Stimulated activated naive CD8-positive, alpha-beta T cell treated with anti-CD3 and anti-CD28 coated beads, Interleukin-15, Interleukin-2, amounts not matched to agents 100 ng/mL and 50 ng/mL, for 24 hours (primary cell): Measurements from ENCODE around the gene ZNF543.
"Not testable (repeated sequence)": the region's sequence is repeated elsewhere in the genome, so short reads cannot be mapped to it uniquely, and the experiment has no call there.

Experiments
- H3K27ac Mint-ChIP-seq: one replicate; pipeline ENCODE4 v1.8.0; 2021; ENCODE audit warnings: mild to moderate bottlenecking, mixed read lengths
- H3K27me3 Mint-ChIP-seq: one replicate; pipeline ENCODE4 v1.8.0; 2021; ENCODE audit warnings: mixed read lengths
- H3K36me3 Mint-ChIP-seq: one replicate; pipeline ENCODE4 v1.8.0; 2021; ENCODE audit warnings: low read depth, mixed read lengths
- H3K4me1 Mint-ChIP-seq: one replicate; pipeline ENCODE4 v1.8.0; 2021; ENCODE audit warnings: low read depth, mixed read lengths
- H3K4me3 Mint-ChIP-seq: one replicate; pipeline ENCODE4 v1.8.0; 2021; ENCODE audit warnings: mild to moderate bottlenecking, mixed read lengths
- H3K9me3 Mint-ChIP-seq: one replicate; pipeline ENCODE4 v1.8.0; 2021; ENCODE audit warnings: mixed read lengths

The ZNF543 gene

DNA sequence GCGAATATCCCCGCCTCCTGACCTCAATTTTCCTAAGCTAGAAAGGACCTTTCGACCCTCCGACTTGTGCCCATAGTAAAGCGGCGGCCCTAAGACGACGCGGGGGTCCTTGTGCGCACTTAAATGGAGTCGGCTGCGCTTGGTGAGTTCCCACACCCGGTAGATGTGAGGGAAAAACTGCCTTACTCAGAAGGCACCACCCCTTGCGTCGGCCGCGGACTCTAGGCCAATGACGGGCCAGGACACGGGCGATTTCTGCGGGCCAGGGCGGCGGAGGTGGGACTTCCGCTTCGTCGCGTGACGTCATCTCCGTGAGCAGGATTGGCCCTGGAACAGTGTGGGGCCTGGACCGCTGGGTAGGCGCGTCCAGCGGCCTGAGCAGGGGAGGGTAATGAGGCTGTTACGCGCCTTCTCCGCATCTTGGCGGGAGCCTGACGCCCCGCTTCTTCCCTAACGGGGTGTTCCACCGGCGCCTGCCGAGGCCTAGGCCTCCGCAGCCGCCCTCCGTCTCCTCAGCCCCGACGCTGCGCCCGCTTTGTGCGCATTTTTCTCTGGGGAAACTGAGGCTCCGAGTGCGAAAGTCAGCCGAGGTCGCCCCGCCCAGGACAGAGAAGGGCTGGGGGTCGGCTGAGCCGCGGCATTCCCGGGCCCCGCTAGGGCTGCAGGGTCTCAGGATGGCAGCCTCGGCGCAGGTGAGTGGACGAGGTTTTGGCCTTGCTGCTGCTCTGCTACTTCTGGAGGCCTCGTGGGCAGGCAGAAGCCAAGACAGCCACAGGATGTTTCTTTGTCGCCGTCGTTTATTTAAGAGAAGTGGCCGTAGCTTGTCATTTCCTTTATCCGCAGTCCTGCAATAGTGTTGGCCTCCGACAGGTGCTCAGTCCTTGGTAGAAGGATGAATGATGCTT, at the start of gene ZNF543:
ZNF543 (plus strand) TSS at position 293 of the 905 bp plus-strand sequence; CDS start at position 675, 382 bp downstream.
- Mint-ChIP-seq H3K27ac (peak within 1 kb of the TSS; percentile 83), H3K4me1 (peaks cover 25% of the 10 kb centered on the region), H3K36me3 (peaks cover 39% of the 10 kb centered on the region), H3K9me3 (peaks cover 25% of the 10 kb centered on the region), H3K27me3 (peaks cover 28% of the 10 kb centered on the region), H3K4me3 (peak within 1 kb of the TSS; percentile 90)

DNA sequence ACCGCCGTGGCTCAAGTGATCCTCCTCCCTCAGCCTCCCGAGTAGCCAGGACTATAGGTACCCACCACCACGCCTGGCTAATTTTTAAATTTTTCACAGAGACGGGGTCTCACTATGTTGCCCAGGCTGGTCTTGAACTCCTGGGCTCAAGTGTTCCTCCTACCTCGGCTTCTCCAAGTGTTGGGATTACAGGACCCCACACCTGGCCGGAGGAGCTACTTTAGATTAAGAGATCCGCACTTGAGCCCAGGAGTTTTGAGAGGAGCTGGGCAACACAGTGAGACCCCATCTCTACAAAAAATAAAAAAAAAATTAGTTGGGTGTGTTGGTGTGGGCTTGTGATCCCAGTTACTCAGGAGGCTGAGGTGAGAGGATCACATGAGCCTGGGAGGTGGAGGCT, 49.0 kb upstream of the ZNF543 start:
- Mint-ChIP-seq H3K27ac (no peak overlapping the region), H3K4me3 (no peak overlapping the region), H3K36me3 (peaks cover 63% of the 10 kb centered on the region), H3K4me1 (peaks cover 39% of the 10 kb centered on the region), H3K27me3 (no peaks in the 10 kb centered on the region), H3K9me3 (no peaks in the 10 kb centered on the region)

DNA sequence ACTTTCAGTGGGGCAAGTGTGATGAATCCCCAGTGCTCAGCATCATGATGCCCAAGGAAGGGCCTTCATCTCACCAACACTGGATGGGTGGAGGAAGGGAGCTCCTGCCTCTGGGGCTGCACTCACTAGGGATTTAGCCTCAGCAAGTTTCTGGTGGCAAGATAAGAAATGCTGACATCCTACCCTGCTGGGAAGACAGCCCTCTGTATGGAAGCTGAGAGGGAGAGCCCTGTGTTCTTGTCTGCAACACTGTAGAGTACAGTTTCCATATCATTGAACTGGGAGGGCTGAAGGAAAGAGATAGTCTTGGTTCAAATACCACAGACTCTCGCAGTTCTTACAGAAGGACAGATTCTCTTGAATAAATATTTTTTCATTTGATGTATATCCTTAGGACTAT, 47.3 kb upstream of the ZNF543 start:
- Mint-ChIP-seq H3K9me3 (no peaks in the 10 kb centered on the region), H3K4me1 (peaks cover 39% of the 10 kb centered on the region), H3K36me3 (peaks cover 63% of the 10 kb centered on the region), H3K27me3 (no peaks in the 10 kb centered on the region), H3K27ac (peak overlapping the region; percentile 1), H3K4me3 (no peak overlapping the region)

DNA sequence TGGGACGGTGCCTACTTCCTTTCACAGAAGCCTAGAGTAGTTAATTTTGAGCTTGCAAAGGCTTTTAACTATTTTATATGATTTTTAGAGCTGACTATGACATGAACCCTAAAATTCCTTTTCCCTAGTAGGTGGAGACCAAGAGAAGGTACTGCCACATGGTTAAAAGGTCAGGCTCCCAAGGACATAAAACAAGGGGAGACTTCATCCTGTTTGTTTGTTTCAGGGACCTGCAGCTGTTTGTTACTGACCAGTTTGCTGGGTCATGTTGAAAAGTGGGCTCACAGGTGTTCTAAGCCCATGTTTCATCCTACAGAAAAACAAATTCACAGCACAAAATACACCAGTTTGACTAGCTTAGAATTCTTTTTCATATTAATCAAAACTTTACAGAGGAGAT, 43.8 kb upstream of the ZNF543 start:
- H3K4me3 Mint-ChIP-seq, result no peak overlapping the region
- H3K36me3 Mint-ChIP-seq, result peaks cover 55% of the 10 kb centered on the region
- no peak overlapping the region for H3K27ac Mint-ChIP-seq
- no peaks in the 10 kb centered on the region for H3K9me3 Mint-ChIP-seq
- H3K27me3 Mint-ChIP-seq, result no peaks in the 10 kb centered on the region
- peaks cover 29% of the 10 kb centered on the region for H3K4me1 Mint-ChIP-seq

DNA sequence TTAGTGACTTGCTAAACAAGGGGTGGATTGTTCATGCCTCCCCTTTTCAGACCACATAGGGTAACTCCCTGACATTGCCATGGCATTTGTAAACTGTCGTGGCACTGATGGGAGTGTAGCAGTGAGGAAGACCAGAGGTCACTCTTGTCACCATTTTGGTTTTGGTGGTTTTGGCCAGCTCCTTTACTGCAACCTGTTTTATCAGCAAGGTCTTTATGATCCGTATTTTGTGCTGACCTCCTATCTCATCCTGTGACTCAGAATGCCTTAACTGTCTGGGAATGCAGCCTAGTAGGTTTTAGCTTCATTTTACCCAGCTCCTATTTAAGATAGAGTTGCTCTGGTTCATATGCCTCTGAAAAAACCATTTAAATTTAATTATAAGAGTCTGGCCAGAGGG, 41.8 kb upstream of the ZNF543 start:
- not testable (repeated sequence) for H3K9me3 Mint-ChIP-seq, H3K27ac Mint-ChIP-seq, H3K27me3 Mint-ChIP-seq, H3K4me3 Mint-ChIP-seq
- Mint-ChIP-seq H3K4me1 (peaks cover 40% of the 10 kb centered on the region), H3K36me3 (peaks cover 57% of the 10 kb centered on the region)

DNA sequence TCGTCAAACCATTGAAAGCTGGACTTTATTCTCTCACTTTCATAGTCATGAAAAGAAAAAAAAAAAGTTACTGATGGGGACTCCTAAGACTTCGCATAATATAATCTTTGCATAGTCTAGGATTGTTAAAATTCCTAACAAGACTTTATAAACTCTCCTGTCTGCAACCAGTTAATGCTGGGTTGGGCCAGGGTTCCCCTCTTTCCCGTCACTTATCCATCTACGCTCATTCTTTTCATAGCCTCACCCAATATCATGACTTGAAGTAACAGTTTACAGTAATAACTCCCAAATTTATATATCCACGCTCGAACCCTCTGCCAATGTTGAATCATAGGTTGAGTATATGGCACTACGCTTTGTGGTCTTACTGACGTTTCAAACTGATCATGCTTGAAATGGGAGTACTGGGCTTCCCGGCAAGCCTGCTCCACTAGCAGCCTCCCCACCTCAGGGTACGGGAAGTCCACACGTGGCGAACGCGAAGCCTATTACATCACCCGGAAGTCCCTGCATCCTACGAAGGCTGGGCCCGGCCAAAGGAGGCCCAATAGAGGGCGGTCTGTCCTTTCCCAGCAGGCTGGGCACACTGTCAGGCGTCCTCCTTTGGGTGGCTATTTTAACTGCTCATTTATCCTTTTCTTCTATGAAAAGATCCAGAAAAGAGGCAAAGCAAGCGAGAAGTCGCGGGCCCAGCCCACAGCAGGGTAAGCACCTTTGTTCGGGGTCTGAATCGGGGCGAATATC, 40.7 kb upstream of the ZNF543 start:
- H3K4me1 Mint-ChIP-seq, result peaks cover 38% of the 10 kb centered on the region

DNA sequence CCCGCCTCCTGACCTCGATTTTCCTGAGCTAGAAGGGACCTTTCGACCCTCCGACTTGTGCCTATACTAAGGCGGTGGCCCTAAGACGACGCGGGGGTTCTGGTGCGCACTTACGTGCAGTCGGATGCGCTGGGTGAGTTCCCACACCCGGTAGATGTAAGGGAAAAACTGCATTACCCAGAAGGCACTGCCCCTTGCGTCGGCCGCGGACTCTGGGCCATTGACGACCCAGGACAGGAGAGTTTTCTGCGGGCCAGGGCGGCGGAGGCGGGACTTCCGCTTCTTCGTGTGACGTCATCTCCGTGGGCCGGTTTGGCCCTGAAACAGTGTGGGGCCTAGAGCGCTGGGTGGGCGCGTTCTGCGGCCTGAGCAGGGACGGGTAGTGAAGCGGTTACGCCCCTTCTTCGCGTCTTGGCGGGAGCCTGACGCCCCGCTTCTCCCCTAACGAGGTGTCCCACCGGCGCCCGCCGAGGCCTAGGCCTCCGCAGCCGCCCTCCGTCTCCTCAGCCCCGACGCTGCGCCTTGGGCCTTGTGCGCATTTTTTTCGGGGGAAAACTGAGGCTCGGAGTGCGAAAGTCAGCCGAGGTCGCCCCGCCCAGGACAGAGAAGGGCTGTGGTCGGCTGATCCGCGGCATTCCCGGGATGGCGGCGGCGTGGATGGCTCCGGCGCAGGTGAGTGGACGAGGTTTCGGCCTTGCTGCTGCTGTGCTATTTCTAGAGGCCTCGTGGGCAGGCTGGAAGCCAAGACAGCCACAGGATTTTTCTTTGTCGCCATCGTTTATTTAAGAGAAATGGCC, 39.9 kb upstream of the ZNF543 start, which contains the start of gene ZNF460:
ZNF460 (plus strand) TSS at position 321 of the 797 bp plus-strand sequence; CDS start at position 643, 322 bp downstream.
- H3K27me3 Mint-ChIP-seq, result no peaks in the 10 kb centered on the region
- H3K4me1 Mint-ChIP-seq, result peaks cover 42% of the 10 kb centered on the region
- no peaks in the 10 kb centered on the region for H3K9me3 Mint-ChIP-seq
- no peak within 1 kb of the TSS for H3K4me3 Mint-ChIP-seq
- peaks cover 62% of the 10 kb centered on the region for H3K36me3 Mint-ChIP-seq
- H3K27ac Mint-ChIP-seq, result no peak within 1 kb of the TSS

More for the DNA sequence above, 40.7 kb upstream of the ZNF543 start:
- peaks cover 61% of the 10 kb centered on the region for H3K36me3 Mint-ChIP-seq
- H3K9me3 Mint-ChIP-seq, result no peaks in the 10 kb centered on the region
- no peak overlapping the region for H3K4me3 Mint-ChIP-seq
- no peak overlapping the region for H3K27ac Mint-ChIP-seq
- no peaks in the 10 kb centered on the region for H3K27me3 Mint-ChIP-seq

DNA sequence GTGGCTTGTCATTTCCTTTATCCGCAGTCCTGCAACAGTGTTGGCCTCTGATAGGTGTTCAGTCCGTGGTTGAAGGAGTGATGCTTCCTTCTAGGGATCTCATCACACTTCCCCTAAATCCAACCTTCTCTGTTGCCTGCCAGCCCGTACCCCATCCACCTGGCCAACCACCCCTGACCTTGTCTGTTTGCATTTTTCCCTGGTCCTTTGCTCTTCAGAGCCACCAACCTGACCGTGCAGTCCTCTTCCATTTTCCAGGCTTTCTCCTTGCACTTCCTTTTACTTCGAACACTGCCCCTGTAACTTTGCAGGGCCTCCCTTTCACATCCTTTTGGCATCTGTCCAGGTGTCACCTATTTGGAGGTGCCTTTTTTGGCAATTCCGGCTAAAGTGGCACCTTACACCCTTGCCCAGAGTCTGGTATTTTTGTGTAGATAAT, 39.3 kb upstream of the ZNF543 start:
- Mint-ChIP-seq H3K27me3 (no peaks in the 10 kb centered on the region), H3K36me3 (peaks cover 63% of the 10 kb centered on the region), H3K4me1 (peaks cover 46% of the 10 kb centered on the region), H3K27ac (no peak overlapping the region), H3K9me3 (no peaks in the 10 kb centered on the region), H3K4me3 (no peak overlapping the region)

DNA sequence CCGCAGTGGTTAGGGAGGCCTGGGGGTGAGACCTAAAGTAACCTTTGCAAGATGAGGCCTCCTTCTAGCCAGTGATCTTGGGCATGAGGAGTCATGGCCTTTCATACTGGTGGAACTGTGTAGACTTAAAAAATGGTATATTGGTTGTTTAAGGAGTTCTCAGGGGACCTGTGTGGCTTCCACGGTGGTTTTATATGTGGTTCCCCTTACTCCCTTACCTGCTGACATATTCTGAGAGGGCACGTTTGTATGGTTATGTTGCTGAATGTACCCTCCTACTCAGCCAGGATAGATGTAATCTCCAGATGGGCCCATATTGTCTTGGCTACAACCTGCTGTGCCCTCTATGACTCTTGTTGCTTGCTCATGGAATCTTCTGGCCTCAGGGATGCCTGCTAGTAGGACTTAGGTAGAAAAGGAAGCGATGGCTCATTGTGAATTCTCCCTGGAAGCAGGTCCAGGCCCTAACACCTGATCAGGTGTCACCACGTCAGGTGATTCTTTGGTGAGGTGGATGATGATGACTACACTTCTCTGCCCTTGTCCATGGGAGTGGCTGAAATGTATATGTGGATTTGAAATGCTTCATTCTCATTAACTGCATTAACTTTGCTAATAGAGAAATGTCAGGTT, 38.1 kb upstream of the ZNF543 start:
- Mint-ChIP-seq H3K27ac (no peak overlapping the region), H3K36me3 (peaks cover 66% of the 10 kb centered on the region), H3K4me3 (no peak overlapping the region), H3K9me3 (no peaks in the 10 kb centered on the region), H3K27me3 (no peaks in the 10 kb centered on the region), H3K4me1 (peaks cover 50% of the 10 kb centered on the region)

DNA sequence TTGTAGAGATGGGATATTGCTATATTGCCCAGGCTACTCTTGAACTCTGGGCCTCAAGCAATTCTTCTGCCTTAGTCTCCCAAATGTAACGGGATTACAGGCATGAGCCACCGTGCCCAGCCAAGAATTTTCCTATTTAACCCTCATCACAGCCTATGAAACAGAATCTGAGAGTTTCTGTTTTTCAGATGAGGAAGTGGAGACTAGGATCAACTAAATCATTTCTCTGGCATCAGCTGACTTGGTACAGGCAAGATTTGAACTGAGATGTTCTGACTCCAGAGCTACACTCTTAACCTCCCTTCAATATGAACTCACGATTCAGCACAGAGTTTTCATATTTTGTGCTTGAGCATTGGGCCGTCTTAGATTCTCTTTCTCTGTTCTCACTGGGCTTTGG, 31.9 kb upstream of the ZNF543 start:
- H3K4me1 Mint-ChIP-seq, result peaks cover 26% of the 10 kb centered on the region
- no peaks in the 10 kb centered on the region for H3K27me3 Mint-ChIP-seq
- no peak overlapping the region for H3K4me3 Mint-ChIP-seq
- peaks cover 32% of the 10 kb centered on the region for H3K9me3 Mint-ChIP-seq
- H3K36me3 Mint-ChIP-seq, result peaks cover 91% of the 10 kb centered on the region
- H3K27ac Mint-ChIP-seq, result no peak overlapping the region

DNA sequence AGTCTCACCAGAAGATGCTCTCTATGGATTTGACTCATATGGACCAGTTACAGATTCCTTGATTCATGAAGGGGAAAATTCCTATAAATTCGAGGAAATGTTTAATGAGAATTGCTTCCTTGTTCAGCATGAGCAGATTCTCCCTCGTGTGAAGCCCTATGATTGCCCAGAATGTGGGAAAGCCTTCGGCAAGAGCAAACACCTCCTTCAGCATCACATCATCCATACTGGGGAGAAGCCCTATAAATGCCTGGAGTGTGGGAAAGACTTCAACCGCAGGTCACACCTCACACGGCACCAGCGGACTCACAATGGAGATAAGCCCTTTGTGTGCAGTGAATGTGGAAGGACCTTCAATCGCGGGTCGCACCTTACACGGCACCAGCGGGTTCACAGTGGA, 29.3 kb upstream of the ZNF543 start:
- peaks cover 95% of the 10 kb centered on the region for H3K36me3 Mint-ChIP-seq
- no peaks in the 10 kb centered on the region for H3K27me3 Mint-ChIP-seq
- H3K27ac Mint-ChIP-seq, result no peak overlapping the region
- H3K4me1 Mint-ChIP-seq, result peaks cover 5% of the 10 kb centered on the region
- H3K9me3 Mint-ChIP-seq, result peaks cover 52% of the 10 kb centered on the region
- H3K4me3 Mint-ChIP-seq, result no peak overlapping the region

DNA sequence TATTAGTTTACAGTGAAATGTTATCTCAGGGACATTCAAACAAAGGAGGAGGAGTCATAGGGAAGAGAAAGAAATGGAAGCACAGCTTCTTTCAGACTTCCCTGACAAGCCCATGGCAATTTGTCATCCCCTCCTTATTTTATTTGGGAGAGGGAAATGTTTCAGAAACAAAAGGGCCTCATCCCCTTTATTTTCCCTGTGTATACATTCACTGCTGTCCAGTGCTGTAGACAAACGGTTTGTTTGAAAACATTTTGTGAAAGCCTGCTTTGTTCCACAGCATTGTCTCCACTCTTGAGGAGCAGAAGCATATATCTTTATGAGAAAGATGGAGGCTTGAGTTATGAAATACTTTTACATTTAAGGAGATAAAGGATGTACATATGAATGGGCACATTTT, 27.7 kb upstream of the ZNF543 start:
- Mint-ChIP-seq H3K4me1 (peaks cover 5% of the 10 kb centered on the region), H3K9me3 (peaks cover 60% of the 10 kb centered on the region)

DNA sequence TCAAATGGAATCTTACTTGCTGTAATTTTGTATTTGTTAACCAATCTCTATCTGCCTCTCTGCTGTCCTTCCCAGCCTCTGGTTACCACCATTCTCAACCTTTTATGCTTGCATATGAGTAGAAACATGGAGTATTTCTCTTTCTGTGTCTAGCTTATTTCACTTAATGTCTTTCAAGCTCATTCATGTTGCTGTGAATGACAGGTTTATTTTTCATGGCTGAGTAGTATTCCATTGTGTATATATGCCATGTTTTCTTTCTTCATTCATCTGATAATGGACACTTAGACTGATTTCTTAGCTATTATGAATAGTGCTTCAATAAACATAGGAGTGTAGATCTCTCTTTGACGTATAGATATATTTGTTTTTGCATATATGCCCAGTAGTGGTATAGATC, 26.6 kb upstream of the ZNF543 start:
- Mint-ChIP-seq H3K4me1 (peaks cover 10% of the 10 kb centered on the region), H3K36me3 (peaks cover 95% of the 10 kb centered on the region), H3K27me3 (no peaks in the 10 kb centered on the region), H3K27ac (no peak overlapping the region), H3K4me3 (no peak overlapping the region), H3K9me3 (peaks cover 69% of the 10 kb centered on the region)

More for the DNA sequence above, 27.7 kb upstream of the ZNF543 start:
- Mint-ChIP-seq H3K27ac (no peak overlapping the region), H3K27me3 (no peaks in the 10 kb centered on the region), H3K4me3 (no peak overlapping the region), H3K36me3 (peaks cover 95% of the 10 kb centered on the region)

DNA sequence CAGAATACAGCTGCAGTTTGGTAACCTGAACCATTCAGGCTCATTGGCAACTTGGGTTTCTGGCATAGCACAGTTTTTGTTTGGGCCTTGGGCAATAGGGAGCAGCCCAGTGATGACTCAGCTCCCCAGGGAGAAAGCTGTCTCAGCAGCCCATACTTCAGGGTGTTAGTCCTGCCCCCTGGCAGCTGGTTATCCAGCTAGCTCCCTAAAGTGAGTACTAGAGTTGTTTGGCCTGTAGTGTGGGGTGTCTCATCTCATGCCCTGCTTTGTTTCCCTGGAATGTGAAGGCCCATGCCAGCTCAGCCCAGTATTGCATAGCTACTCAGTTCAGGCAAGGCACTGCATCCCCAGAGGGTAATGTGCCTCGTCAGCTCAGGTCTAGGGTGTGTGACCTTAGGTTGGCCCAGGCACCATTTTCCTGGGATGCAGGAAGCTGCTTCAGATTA, 18.2 kb upstream of the ZNF543 start:
- Mint-ChIP-seq H3K4me1 (peaks cover 19% of the 10 kb centered on the region), H3K9me3 (peaks cover 14% of the 10 kb centered on the region), H3K4me3 (no peak overlapping the region), H3K36me3 (peaks cover 77% of the 10 kb centered on the region), H3K27ac (no peak overlapping the region), H3K27me3 (no peaks in the 10 kb centered on the region)
